PFSK-1 (cell line): Measurements from ENCODE around the gene SH3BP1.
A peak's percentile ranks its signal among the peaks of the same experiment; 100 is the strongest.

Experiments
- FOXP2 ChIP-seq: optimal IDR thresholded peaks from 2 replicates; pipeline ENCODE3; 2011; ENCODE audit warnings: borderline replicate concordance, control low read depth, inconsistent platforms; ENCODE audit not compliant: insufficient read depth; ENCODE audit errors: extremely low read length, extremely low read depth
- POLR2AphosphoS5 ChIP-seq: IDR thresholded peaks from 2 replicates; pipeline ENCODE4 v1.6.1; 2012; ENCODE audit warnings: low read depth, mild to moderate bottlenecking, control low read depth, low read length, moderate library complexity
- SIN3A ChIP-seq: IDR thresholded peaks from 2 replicates; pipeline ENCODE4 v1.6.1; 2012; ENCODE audit warnings: mild to moderate bottlenecking, low read length, moderate library complexity, borderline replicate concordance; ENCODE audit not compliant: insufficient read depth
- TAF1 ChIP-seq: IDR thresholded peaks from 2 replicates; pipeline ENCODE4 v1.6.1; 2012; ENCODE audit warnings: low read length, control low read depth, borderline replicate concordance; ENCODE audit not compliant: insufficient read depth
- TF ChIP-seq, protein P1 (sequence below), 2 experiments: IDR thresholded peaks; 2 replicates each; pipeline versions ENCODE4 v1.6.1 to v1.8.0; 2011 to 2012; ENCODE audit warnings: low read depth in 2 of 2, low read length in 2 of 2, control low read depth in 1 of 2, inconsistent platforms in 1 of 2, mild to moderate bottlenecking in 1 of 2, moderate library complexity in 1 of 2; ENCODE audit not compliant: insufficient read depth in 1 of 2

SH3BP1 gene

DNA sequence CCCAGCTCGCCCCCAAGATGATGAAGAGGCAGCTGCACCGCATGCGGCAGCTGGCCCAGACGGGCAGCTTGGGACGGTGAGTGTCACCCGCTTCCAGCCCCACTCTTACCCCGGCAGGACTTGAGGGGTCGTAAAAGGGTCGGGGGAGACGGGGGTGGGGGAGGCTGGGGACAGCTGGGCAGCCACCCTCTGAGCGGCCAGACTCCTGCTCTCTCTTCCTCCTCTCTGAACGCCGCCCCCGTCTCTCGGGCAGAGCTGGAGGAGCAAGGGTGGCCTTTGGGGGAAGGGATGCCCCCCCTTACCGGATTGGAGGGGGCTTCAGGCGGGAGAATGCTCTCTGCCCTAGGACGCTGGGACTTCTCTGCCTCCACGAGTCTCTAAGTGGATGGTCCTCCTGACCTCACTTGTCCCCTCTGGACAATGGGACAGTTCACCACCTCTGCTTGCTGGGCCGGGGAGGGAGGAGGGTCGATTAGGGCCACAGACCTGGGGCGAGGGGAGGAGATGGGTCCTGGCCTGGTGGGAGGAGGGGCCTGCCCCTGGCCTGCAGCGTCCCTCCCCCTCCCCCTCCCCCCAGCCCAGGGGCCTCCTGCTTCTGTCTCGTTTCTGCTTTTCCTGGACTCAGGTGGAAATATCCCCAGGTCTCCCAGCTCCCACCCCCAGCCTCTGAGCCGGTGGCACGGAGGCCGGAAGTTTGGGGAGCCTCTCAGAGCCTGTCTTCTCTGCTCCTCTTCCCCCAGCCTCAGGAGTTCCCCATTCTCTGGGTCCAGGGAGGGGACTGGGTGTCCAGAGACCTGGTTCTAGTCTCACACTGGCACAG, 512 bp downstream of the SH3BP1 start:
- TF ChIP-seq, protein P1, sequence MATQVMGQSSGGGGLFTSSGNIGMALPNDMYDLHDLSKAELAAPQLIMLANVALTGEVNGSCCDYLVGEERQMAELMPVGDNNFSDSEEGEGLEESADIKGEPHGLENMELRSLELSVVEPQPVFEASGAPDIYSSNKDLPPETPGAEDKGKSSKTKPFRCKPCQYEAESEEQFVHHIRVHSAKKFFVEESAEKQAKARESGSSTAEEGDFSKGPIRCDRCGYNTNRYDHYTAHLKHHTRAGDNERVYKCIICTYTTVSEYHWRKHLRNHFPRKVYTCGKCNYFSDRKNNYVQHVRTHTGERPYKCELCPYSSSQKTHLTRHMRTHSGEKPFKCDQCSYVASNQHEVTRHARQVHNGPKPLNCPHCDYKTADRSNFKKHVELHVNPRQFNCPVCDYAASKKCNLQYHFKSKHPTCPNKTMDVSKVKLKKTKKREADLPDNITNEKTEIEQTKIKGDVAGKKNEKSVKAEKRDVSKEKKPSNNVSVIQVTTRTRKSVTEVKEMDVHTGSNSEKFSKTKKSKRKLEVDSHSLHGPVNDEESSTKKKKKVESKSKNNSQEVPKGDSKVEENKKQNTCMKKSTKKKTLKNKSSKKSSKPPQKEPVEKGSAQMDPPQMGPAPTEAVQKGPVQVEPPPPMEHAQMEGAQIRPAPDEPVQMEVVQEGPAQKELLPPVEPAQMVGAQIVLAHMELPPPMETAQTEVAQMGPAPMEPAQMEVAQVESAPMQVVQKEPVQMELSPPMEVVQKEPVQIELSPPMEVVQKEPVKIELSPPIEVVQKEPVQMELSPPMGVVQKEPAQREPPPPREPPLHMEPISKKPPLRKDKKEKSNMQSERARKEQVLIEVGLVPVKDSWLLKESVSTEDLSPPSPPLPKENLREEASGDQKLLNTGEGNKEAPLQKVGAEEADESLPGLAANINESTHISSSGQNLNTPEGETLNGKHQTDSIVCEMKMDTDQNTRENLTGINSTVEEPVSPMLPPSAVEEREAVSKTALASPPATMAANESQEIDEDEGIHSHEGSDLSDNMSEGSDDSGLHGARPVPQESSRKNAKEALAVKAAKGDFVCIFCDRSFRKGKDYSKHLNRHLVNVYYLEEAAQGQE (IDR thresholded peaks at IDR 0.05; ENCODE audit: insufficient read depth in 1 of 2, low read depth in 2 of 2, low read length in 2 of 2) = no peak
- TF ChIP-seq TAF1 (no peak), POLR2AphosphoS5 (no peak), SIN3A (no peak)

DNA sequence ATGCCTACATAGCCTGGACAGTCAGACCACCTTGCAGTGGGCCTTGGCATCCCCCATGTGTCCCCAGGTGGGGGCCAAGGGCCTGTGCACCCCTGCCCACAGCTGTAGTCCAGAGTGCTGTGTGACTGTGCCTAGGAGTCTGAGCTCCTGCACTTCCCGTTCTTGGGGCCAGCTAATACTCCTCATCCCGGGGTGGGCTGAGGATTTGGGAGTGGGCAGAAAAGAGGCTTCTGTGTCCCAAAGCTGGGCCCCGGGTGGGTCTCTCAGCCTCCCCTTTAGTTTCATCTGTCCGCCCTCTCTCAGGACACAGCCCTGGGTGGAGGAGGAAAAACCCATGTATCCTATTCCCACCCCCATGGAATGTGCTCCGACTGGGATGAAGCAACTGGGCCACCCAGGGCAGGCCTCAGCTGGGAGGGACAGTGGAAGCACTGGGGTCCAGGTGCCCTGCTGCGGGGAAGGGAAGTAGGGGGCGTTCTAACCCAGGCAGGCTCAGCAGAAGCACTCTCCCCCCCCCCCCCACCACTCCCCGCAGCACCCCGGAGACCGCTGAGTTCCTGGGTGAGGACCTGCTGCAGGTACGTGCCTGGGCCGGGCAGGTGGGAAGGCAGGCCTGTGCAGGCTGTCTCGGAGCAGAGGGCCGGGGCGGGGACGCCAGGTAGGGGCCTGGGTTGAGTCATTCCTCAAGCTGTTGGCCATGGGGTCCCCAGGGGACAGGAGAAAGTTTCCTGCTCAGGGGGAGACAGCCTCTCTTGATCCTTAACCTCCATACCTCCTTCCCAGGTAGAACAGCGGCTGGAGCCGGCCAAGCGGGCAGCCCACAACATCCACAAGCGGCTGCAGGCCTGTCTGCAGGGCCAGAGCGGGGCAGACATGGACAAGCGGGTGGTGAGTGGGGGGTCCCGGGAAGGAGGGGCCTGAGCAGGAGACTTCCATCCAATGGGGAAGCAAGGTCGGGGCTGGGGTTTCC, 1.4 kb downstream of the SH3BP1 start:
- TF ChIP-seq POLR2AphosphoS5 (no peak), SIN3A (no peak), FOXP2 (no peak), TAF1 (no peak)
- TF ChIP-seq, protein P1 (IDR thresholded peaks at IDR 0.05; ENCODE audit: insufficient read depth in 1 of 2, low read depth in 2 of 2, low read length in 2 of 2) = no peak

DNA sequence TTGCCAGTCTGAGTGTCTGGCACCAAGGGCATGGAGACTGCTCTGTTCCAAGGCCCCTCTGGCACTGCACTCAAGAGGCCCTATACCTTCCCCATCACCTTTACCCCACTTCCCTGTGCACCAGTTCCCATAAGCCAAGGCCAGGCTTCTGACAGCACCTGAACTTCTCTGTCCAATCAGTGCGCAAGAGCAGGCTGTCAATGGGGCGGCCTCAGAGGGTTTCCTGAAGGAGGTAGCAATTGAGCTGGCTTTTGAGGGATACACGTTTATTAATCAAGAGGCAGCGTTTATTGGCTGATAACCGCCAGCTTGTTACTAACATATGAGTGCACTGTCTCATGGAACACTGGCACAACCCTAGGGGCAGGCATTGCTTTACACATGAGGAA, 2.1 kb downstream of the SH3BP1 start:
- no peak for TF ChIP-seq FOXP2
- no peak for TF ChIP-seq TAF1
- TF ChIP-seq POLR2AphosphoS5 = no peak

DNA sequence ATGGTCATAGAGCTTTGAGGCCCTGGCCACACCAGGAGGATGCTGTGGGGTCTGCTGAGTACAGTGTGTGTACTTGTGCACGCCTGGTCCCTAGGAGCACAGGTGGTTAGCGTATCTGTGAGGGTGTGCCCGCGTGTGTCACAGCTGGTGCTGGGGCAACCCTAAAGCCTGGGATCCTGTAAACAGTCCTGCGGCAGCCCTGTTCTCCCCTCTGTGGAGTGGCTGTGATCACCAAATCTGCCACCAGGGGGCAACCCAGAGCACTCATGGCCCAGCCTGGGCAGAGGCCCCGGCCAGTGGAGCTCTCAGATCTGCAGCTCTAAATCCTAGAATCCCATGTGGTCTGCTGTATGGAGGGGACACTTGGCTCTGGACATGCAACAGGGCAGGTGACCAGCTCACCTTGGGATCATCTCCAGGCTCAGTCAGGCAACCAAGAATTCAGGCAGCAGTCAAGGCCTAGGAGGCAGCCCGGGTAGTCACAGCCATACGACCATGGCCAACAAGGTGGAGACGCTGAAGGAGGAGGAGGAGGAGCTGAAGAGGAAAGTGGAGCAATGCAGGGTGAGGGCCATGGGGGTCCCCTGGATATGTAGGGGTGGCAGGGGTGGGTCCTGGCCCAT, 3.9 kb downstream of the SH3BP1 start:
- TF ChIP-seq, protein P1 (IDR thresholded peaks at IDR 0.05; ENCODE audit: insufficient read depth in 1 of 2, low read depth in 2 of 2, low read length in 2 of 2) = no peak
- TF ChIP-seq FOXP2 (peak; percentile 48), POLR2AphosphoS5 (no peak), SIN3A (no peak), TAF1 (no peak)

DNA sequence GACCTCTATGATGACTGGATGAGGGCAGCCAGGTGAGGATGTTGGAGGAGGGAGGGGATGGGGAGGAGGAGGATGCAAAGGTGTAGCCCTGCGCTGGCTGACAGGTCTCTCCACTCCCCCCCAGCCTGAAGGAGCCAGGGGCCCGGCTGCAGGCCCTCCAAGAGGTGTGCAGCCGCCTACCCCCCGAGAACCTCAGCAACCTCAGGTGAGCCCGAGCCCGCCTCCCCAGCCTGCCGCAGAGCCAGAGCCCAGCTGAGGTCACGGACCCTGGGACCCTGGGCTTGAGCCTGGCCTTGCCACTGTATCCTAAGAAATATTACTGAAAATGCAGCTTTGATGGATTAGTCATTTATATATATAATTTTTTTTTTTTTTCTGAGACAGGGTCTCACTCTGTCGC, 7.8 kb downstream of the SH3BP1 start:
- no peak for TF ChIP-seq FOXP2
- TF ChIP-seq POLR2AphosphoS5 = no peak
- TF ChIP-seq, protein P1 (IDR thresholded peaks at IDR 0.05; ENCODE audit: insufficient read depth in 1 of 2, low read depth in 2 of 2, low read length in 2 of 2) = no peak
- TF ChIP-seq SIN3A = no peak
- no peak for TF ChIP-seq TAF1
